Lung microvascular endothelial cell (primary cell): ENCODE data around the gene CUEDC2. TPM values are rescaled to one million over a fixed set of nuclear protein-coding genes. Genes with fewer than 3 reads are reported as not detected.
"Not testable (repeated sequence)": the region's sequence is repeated elsewhere in the genome, so short reads cannot be mapped to it uniquely, and the experiment has no call there.

ENCODE experiments used
- DNase-seq, 2 donors: peaks; one replicate each; pipeline versions ENCODE4 v3.0.0 to v3.0.0-alpha.2; 2010; ENCODE audit warnings: low read depth in 2 of 2
- total RNA-seq: library from RNA; depleted of rRNA; stranded (reverse); fragments of >200 nt; gene quantifications from 2 replicates; pipeline ENCODE4 v1.2.1, GENCODE V29; 2014

CUEDC2 gene
- total RNA-seq, 1 donor from 2014 or later, result 36.3 TPM

DNA sequence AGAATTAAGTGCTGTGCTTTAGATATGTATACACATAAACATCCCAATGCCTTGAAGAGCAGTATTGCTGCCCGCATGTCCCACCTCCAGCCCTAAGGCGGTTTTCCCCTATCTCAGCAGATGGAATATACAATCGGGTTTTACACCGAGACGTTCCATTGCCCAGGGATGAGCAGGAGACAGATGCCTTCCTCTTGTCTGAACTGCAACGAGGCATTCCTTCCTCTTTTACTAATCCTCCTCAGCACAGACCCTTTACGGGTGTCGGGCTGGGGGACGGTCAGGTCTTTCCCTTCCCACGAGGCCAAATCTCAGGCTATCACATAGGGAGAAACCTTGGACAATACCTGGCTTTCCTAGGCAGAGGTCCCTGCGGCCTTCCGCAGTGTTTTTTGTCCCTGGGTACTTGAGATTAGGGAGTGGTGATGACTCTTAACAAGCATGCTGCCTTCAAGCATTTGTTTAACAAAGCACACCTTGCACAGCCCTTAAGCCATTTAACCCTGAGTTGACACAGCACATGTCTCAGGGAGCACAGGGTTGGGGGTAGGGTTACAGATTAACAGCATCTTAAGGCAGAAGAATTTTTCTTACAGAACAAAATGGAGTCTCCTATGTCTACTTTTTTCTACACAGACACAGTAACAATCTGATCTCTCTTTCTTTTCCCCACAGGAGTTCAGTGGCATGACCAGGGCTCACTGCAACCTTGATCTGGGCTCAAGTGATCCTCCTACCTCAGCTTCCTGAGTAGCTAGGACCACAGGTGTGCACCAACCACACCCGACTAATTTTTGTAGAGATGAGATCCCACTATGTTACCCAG is 22.5 kb upstream of the CUEDC2 start:
- not testable (repeated sequence) for DNase-seq

DNA sequence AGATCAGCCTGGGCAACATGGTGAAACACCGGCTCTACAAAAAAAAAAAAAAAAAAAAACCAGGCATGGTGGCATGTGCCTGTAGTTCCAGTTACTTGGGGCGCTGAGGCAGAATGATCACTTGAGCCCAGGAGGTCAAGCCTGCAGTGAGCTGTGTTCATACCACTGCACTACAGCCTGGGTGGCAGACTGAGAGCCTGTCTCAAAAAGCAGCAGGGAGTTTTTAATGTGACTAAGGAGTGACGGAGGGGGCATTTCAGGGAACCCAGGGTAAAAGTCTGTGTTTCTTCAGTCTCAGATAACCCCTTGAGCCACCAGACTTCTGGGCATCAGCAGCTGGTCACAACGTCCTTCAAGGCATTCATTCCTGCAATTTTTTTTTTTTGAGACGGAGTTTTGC is 21.1 kb upstream of the CUEDC2 start:
- DNase-seq, result no peak

DNA sequence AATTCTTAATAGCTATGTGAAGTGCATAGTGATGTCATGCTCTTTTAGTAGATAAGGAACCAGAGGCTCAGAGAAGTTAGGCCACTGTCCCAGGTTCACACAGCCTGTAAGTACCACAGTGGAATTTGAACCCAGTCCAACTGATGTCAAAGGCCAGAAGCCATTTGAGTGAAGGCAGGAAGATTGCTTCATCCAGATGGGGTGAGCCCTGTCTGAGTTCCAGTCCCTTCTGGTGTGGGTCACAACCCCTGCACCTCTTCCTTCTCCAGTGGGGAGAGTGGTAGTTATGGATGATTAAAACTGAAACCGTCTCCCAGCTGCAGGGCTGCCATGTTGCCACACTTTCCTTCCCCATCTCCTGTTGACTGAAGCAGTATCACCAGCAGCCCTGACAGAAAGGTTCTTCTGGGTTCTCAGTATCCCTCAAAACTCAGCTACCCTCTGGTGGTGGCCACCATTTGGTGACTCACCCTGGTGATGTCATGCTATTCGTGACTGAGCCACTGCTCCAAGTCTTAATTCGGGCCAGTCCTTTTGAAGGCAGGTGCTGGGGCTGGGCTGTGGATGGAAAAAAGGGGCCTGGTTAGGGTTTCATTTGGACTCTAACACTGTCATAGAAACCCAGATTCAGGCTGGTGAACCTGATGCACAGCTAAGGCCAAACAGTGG is 20.4 kb upstream of the CUEDC2 start:
- DNase-seq, result peak; percentile 39 to 45

DNA sequence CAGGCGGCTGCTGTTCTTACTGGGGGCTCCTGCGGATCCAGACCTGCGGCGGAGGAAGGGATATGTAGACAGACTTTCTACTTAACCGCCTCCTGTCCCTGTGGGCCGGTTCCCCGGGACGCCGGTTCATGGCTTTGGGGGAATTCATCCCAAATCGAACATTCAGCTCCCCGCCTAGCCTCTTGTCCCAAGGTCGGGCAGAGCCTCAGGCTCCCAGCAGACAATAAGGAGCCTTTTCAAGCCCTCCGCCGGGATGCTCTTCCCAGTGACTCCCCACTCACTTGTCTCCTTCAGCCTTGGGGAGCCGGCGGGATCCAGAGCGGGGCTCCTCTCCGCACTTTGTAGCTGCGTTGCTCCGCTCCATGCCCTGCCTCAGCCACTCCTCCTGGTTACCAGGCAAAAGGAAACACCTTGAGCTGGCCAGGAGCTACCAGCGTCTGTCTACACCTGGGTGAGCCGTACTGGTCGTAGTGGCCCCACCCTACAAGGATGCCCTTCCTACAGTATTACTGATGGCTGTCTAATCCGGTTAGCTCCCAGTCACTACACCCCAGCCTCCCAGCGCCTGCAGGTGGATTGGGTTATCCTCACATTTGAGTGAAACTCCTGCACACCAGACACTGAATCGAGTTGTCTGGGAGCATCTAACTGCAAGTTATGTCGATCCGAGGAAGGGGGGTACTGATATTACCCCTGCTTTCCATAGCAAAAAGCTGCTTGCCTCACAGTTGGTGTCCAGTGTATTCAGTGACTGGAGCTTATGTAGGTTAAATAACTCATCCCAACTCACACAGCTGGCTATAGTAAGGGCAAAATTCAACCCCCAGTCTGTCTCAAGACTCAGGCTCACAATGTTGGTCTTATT is 19.0 kb upstream of the CUEDC2 start, which contains the start of gene C10orf95:
TSS of gene C10orf95 (minus strand) at position 439 of the 865 bp plus-strand sequence. CDS start 450 bp downstream, outside the sequence.
- no peak for DNase-seq

DNA sequence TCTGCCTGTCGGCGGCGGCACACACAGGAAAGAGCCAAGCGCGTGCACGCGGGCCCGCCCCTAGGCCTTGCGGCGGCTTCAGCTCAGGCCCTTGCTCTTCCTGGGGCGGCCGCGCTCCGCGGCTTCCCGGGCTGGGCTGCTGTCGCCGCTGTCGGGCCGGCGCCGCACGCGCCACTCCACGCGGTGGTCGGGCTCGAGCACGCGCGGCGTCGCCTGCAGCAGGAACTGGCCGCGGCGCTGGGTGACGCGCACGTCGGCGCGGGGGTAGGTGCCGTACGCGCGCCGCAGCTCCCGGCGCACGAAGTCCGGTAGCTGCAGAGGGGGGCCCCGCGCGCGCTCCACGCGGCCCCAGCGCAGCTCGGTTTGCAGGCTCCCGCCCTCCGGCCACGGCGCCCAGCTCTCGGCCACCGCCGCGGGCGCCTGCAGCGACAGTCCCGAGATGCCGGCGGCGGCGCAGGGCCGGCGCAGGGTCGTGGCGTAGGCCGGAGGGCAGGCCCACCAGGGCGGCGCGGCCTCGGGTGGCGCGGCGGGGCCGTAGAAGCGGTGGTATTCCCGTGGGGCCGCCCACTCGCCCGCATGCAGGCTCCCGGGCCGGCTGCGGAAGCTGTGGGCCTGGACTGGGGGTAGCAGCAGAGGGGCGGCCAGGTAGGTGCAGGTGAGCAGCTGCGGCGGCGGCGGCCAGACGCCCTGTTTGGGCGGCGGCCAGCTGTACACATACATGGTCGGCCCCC is 18.2 kb upstream of the CUEDC2 start:
- peak; percentile 81 to 91 for DNase-seq

DNA sequence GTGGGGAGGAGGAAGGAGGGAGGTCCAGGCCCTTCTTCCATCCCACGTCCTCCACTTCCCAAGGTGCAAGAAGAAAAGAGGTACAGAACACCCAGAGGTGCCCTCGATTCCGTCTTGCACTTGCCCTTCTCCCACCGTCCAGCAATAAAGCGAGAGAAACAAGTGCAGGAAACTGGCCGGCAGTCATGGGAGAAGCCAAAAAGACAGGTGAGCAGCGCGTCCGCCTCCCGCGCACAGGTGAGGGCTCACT is 17.7 kb upstream of the CUEDC2 start:
- no peak for DNase-seq

DNA sequence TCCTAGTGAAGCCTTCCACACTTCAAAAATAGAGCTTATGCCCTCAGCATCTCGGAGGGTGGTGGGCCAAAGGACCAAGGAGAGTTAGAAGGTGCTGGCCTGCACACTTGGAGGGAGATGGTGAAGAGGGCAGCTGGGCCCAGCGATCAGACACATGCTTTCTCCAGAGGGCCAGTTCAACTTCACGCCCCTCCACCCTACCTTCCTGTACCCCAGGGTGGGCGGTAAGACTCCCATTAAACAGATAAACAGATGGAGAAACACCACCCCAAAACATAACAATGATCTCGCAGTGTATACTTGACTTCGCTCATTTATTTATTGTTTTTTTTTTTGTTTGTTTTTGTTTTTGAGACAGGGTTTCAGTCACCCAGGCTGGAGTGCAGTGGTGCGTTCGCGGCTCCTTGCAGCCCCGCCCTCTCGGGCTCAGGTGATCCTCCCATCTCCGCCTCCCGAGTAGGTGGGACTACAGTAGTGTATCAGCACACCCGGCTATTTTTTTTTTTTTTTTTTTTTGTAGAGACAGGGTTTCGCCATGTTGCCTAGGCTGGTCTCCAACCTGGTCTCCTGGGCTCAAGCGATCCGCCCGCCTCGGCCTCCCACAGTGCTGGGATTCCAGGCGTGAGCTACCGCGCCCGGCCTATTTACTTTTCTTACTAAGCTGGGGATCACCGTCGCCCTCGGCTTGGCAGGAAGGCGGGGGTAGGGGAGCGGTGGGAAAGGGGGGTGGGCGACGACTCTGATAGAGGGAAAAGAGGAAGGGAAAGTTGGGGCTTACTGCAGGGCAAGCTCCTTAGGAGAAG is 17.1 kb upstream of the CUEDC2 start:
- DNase-seq, result peak; percentile 17 to 75

DNA sequence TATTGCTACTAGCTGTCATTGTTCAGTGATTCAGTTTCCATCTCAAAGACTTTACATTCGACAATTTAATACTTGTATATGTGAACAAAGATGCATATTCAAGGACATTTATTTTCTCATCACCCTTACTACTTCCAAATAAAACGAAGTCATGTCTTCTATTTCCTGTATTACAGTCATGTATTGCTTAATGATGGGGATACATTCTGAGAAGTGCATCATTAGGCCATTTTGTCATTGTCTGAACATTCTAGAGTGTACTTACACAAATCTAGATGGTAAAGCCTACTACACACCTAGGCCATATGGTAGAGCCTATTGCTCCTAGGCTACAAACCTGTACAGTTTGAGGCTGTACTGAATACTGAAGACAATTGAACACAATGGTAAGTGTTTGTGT is 12.5 kb upstream of the CUEDC2 start:
- no peak for DNase-seq

DNA sequence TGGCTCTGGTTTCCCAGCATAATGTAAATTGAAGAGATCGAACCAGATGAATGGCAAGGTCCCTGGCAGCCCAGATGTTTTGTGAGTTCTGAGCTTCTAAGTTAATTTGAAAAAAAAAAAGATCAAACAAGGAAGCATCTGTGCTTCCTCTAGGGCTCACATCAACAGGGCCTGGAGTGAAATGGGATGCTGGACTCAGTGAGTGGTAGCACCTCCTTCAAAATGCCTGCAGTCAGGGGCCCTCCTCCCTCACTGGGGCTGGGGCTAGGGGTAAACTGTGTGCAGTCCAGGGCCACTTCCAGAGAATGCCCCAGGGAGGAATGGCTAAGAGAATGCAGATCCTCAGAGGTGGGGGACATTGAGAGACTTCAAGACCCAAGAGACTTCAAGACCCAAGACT is 6.0 kb upstream of the CUEDC2 start:
- no peak for DNase-seq

DNA sequence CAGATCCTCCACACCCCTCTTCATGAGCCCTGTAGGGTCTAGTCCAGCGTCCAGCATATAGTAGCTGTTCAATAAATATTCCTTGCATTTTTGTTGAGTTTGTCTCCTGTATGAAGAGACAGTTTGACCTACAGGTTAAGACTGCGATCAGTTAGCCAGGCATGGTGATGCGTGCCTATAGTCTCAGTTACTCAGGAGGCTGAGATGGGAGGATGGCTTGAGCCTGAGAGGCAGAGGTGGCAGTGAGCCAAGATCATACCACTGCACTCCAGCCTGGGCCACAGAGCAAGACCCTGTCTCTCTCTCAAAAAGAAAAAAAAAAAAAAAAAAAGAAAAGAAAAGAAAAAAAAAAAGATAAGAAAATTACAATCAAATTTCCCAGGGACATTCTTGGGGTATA is 5.1 kb upstream of the CUEDC2 start:
- DNase-seq, result no peak

DNA sequence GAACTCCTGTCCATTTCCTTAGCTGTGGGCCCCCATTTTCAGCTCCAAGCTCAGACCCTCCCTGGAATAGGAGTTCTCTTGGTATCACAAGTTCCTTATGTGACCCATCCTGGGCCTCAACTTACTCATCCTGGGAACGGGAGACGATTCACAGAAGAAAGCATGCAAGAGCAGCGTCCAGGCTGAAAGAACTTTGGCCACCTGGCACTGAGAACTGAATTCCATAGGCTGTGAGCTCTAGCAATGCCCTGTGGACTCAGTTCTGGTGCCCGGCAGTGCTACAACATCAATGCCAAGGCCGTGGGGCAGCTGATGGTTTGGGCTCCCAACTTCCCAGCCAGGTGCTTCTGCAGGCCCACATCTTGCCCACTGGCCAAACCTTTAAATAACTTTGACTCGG is 3.9 kb upstream of the CUEDC2 start:
- no peak for DNase-seq

DNA sequence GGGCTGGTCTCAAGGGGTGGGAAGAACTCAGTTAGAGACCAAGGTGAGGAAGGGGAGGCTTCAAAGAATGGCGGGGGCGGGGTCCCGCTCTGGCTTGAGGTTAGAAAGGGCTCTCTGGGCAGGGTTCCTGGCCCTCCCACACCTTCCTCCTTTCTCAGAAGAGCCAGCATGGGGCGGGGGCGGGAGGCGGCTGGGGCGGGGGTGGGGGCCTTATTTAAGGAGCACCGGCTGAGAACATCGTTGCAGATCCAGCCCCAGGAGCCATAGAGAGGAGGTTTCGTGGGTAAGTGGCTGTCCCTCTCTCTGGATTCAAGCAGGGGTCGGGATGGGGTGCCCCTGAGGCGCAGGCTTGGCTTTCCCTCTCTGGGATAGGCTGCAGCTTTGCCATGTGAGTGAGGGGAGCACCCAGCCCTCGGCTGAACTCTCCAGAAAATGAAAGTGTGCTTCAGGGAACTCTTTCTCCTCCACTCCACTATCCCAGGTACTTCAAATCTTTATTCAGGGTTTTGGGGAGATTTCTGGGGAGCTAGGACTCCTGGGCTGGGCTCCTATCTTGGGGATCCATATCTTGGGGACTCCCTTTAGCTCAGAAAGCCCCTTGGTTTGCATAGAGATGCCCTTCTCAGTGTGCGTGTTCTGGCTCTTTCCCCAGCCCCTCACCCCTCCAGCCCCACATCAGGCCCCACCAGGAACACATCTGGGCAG is 3.3 kb upstream of the CUEDC2 start:
- DNase-seq, result no peak

DNA sequence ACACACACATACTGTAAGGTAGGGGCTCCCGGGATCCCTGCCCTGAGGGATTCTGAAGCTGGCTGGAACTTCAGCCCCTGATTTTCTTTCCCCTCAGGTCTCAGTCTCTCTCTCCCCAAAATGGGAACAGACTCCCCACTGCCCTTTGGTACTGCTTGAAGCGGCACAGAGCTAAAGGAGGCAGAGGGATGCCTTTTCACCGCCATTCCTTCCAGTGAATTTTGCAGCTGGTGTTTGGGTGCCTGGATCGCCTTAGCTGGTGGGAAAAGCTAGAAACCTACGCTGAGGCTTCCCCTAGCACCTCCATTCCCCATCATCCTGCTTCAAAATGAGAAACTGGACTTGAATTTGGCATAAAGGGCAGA is 2.7 kb upstream of the CUEDC2 start:
- no peak for DNase-seq

DNA sequence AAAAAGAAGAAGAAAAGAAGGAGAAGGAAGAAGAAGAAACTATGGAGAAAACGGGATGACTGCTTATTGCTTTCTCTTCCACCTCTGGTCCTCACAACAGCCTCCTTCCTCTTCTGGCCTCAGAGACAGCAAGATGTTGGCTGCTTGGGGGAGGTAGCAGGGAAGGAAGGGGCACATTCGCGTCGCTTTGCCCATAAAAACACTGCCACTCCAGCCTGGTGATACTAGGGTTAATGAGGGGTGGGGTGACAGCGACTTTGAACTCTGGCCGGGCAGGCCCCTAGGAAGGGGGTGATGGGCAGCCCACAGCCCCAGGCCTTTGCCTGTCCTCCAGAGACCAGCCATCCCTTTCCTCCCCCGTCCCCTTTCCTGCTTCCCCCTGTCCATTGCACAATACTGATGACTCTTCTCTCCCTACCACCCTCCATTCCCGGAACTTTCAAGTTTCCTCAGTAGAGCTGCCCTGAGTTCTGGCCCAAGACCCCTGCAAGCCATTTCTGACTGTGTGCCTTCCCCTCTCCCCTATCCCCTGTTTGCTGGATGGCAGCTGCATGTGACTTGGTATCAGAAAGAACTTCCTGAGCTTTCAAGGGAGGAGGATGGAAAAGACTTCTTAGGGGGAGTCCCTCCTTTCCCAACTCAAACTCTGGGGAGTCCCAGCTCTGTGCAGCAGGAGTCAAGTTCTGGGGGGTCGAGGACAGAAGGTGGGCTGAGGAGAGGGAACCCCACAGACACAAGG is 2.2 kb upstream of the CUEDC2 start:
- no peak for DNase-seq

DNA sequence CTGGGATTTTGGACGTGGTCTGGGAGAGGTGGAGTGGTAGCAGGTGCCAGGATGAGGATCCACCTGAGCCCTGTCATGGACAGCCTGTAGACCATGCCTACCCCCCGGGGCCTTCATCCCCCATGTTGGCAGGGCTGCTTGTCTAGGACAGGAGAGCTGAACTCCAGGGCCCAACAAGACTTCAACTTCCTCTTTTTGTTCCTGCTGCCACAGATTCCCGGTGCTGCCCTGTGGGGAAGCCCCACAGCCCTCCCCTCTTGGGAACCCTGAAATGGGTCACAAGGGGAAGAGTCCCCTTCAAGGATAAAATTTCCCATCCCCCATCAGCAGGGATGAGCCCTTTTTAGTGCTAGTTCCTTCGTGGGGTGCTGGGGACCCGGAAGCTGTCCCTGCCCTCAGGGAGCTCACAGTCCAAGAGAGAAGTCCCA is 1.3 kb upstream of the CUEDC2 start:
- DNase-seq, result no peak

DNA sequence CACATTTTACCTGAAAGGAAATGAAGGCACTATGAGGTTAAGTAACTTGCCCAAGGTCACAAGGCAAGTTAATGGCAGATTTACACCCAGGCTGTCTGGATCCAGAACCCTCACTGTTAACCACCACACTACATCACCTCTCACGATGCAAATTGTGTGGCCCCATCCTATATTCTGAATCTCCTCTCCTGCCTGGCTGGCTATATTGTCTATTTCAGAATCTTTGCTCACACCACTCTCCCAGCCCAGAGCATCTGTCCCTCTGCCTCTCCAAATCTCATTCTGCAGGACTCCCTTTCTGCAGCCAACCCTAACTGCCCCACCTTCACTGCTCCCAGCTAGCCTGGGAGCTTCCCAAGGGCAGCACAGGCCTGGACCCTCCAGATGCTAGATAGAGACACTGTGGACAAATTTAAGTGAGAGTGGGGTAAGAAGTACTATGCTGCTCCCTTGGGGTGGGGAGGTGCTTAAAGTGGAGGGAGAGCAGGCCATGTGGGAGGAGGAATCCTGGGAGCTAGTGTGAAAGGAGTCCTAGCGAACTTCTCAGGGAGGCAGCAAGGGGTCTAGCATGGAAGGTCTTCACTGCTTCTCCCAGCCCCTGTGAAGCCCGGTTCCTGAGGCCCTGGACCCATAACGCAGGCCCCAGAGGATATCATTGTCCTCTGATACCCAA is 786 bp downstream of the CUEDC2 start:
- DNase-seq, result no peak

DNA sequence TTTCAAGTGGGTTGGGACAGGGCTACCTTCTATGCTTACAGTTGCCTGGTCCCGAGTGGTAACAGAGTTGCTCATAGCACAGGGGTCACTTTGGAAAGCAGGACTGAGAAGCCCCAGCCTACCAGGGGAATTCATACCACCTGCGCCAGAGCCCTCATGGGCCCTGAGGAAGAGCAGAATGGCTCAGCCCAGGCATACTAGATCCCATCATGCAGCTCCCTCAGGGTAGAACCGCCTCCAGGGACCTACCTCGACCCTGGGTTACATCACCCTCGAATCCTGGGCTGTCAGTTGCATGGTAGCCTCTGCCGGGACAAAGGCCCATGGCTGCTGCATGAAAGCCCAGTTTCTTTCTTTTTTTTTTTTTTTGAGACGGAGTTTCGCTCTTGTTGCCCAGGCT is 2.9 kb downstream of the CUEDC2 start:
- no peak for DNase-seq

DNA sequence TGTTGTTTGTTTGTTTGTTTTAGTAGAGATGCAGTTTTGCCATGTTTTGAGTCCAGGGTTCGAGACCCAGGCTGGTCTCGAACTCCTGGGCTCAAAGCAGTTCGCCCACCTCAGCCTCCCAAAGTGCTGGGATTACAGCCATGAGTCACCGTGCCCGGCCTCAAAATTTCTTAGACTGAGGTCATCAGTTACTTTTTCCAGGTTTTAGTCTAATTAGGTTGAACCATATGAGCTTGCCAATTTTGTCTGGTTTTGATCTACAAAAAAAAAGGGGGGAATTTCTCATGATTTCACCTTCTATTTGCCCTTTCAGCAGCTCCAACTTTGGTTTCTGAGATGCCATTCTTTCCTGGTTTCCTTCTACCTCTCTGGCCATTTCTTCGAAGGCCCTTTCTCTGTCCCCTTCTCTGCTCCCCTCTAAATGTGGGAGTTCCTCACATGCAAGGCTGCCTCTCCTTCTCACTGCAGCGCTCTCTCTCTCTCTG is 5.5 kb downstream of the CUEDC2 start:
- DNase-seq, result no peak

DNA sequence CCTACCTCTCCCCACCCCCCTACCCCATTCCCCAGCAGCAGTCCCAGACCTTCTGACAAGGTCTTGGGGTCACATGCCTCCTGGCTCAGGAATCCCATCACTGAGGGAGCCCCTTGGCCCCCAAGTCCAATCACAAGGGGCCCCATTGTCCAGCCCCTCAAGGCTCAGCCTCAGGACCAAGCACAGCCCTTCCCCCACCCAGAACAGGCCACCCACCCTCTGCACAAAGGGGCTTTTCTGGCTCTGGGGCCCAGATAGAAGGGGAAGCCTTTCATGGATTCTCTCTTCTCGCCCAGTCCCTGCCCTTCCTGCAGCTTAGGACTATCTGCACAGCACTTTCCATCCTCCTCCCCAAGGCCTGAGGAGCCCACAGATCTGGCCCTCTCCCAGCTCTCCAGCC is 6.9 kb downstream of the CUEDC2 start:
- DNase-seq, result no peak
